HPDE6-E6E7 (cell line): ENCODE data around the gene NPIPA5.
"Not testable (repeated sequence)": the region's sequence is repeated elsewhere in the genome, so short reads cannot be mapped to it uniquely, and the experiment has no call there.

Experiments
- DNase-seq: peaks from one replicate; pipeline ENCODE4 v3.0.0; 2011; ENCODE audit warnings: missing footprints; ENCODE audit errors: extremely low spot score

The NPIPA5 gene

DNA sequence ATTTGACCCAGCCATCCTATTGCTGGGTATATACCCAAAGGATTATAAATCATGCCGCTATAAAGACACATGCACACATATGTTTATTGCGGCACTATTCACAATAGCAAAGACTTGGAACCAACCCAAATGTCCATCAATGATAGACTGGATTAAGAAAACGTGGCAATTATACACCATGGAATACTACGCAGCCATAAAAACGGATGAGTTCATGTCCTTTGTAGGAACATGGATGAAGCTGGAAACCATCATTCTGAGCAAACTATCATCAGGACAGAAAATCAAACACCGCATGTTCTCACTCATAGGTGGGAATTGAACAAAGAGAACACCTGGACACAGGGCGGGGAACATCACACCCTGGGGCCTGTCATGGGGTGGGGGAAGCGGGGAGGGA, 14.9 kb upstream of the NPIPA5 start:
- DNase-seq: not testable (repeated sequence)

DNA sequence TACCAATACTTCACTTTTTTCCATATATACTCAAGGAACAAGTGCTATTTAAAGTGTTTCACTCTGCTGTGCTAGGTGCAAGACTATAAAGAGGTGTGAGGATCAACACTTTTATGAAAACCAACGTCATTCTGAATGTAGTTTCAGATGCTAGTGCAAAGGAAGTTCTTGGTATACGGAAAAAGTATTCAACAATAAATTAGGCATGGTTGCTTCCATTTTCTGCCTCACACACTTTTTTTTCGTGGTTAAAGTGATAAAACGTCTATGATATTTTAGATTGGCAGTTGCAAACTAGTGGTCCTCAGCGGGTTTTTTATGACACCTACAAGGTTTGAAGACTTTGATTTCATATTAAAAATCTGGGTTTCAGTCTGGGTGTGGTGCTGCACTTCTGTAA, 11.8 kb upstream of the NPIPA5 start:
- not testable (repeated sequence) for DNase-seq

DNA sequence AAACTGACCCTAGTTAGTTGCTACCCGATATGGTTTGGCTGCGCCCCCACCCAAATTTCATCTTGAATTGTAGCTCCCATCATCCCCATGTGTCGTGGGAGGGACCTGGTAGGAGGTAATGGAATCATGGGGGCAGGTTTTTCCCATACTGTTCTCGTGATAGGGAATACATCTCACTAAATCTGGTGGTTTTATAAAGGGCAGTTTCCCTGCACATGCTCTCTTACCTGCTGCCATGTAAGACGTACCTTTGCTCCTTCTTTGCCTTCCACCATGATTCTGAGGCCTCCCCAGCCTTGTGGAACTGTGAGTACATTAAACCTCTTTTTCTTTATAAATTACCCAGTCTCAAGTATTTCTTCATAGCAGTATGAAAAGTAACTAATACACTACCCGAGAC, 10.0 kb upstream of the NPIPA5 start:
- DNase-seq: not testable (repeated sequence)

GRCh38 chr16:15382810-15383209, 4.7 kb upstream of the NPIPA5 start:
- DNase-seq: not testable (repeated sequence)

GRCh38 chr16:15357495-15357894, 20.6 kb downstream of the NPIPA5 start:
- not testable (repeated sequence) for DNase-seq

- not testable (repeated sequence) for DNase-seq
These were observed 23.2 kb downstream of the NPIPA5 start for GRCh38 chr16:15354846-15355245.

GRCh38 chr16:15352852-15353251, 25.2 kb downstream of the NPIPA5 start:
- DNase-seq: not testable (repeated sequence)

DNA sequence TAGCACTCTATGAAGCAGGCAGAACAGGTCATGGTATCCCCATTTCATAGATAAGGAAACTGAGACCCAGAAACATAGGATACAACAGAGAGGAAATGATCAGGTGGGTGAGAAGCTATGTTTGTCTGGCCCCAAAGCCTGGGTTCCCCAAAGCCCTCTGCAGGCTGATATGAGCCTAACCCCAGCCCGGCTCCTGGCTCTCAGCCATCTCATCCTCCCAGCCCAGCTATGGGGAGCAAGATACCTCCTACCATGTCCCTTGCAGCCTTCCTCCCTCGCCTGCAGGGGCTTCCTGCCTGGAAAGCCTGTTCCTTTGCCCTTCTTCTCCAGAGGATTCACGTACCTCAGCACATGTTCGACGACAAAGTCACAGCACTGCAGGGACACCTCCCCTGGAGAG, 26.3 kb downstream of the NPIPA5 start:
- not testable (repeated sequence) for DNase-seq

- DNase-seq: not testable (repeated sequence)
These were observed 26.8 kb downstream of the NPIPA5 start for GRCh38 chr16:15351251-15351650.

DNA sequence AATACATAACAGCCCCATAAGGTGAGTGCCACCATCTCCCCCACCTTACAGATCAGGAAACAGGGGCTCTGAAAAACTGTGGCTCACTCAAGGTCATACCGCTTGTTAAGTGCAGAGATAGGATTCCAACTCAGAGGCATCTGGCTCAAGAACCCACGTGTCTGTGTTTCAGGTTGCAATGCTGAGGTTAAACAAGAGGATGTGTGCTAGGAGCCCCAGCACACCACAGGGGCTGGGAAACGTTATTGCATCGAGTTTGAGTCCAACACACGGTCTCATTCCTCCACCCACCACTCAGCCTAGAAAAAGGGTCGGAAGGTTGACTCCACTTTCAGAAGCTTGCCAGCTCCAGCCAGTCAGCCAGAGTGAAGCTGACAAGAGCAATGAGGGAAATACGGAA, 29.4 kb downstream of the NPIPA5 start:
- not testable (repeated sequence) for DNase-seq

- not testable (repeated sequence) for DNase-seq
These were observed 35.8 kb downstream of the NPIPA5 start for GRCh38 chr16:15342337-15342736.

DNA sequence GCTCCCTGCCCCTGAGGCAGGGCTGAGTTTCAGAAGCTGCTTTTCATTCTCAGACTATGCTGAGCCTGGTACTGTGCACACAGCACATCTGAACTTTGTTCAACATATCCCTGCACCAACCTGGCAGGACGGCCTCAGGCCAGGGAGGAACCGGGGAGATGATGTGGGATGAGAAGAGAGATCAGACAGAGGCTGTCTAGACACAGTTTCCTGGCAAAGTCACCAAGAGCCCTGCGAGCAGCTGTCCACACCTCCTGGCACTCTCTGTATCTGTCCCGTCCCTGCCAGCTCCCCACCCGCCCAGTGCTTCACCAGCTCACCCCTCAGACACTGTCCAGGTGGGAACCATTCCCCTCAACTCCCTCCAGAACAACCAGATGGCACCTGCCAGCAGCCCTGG, 39.1 kb downstream of the NPIPA5 start:
- not testable (repeated sequence) for DNase-seq

DNA sequence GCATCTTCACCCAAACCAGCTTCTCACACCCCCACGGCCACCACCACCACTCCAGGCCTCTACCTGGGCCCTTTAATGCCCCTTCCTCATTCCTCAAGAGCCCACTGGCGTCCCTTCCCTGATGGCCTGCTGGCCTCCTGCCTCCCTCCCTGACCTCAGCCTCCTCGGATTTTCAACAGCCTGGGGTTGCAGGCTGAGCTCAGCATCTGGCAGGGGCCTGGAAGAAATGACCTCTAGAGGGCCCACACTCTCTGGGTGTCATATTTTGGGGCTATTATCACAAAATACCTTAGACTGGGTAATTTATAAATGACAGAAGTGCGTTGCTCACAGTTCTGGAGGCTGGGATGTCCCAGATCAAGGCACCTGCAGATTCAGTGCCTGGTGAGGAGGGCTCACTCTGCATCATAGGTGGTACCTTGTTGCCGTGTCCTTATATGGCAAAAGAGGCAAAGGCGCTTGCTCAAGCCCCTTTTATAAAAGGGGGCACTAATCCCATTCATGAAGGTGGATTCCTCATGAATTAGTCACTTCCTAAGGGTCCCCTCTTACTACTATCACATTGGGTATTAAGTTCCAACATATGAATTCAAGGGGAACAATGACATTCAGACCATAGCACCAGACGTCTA, 40.0 kb downstream of the NPIPA5 start:
- DNase-seq: not testable (repeated sequence)

DNA sequence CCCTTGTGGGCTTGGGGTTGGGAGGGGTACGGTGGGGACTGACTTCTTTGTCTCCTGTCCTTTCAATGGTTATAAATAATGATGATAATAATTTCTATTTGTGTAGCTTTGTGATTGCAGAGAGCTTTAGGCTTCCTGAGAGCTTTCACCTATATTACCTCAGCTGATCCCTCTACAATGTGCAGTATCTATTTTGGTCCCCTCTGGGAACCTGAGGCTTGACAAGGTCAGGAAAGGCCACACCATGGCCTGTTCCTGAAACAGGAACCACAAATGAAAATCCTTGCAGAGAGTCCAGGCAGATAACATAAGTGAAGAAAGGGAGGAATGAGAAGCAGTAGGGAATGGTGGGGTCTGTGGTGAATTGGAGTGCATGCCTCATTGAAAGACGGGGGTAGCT, 42.5 kb downstream of the NPIPA5 start:
- DNase-seq: not testable (repeated sequence)

DNA sequence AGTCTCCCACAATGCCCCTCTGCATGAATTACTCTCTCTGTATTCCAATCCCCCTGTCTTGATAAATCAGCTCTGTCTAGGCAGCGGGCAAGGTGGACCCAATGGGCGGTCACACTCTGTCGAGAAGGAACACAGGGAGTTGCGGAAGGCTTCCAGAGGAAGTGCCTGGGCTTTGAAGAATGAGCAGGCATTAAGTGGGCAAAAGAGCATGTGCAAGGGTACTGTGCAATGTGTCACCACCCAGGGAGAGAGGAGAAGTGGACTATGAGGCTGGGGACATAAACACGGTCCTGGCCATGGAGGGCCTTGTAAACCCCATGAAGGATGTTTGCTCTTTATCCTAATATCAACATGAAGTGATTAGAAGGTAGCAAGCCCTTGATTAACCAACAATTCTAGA, 44.1 kb downstream of the NPIPA5 start:
- not testable (repeated sequence) for DNase-seq

- DNase-seq: not testable (repeated sequence)
These were observed 47.1 kb downstream of the NPIPA5 start for GRCh38 chr16:15330978-15331377.

- not testable (repeated sequence) for DNase-seq
These were observed 53.1 kb downstream of the NPIPA5 start for GRCh38 chr16:15324954-15325353.

DNA sequence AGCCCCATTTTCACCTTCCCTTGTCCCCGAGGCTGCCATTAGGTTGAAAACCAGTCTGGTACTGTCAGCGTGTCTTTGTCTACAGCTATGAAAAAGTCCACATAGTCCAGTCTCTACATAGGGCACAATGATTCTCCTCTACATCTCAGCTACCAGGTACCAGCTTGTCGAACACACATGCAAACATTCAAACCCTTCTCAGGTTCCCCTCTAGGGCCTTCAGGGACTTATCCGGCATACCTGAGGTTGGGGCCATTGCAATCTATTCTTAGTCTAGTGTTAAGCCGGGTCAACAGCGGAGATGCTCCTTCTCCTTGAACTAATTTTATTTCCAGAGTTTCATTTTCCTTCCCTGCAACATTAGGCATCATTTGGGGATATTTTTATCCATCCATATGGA, 54.7 kb downstream of the NPIPA5 start:
- DNase-seq: not testable (repeated sequence)

DNA sequence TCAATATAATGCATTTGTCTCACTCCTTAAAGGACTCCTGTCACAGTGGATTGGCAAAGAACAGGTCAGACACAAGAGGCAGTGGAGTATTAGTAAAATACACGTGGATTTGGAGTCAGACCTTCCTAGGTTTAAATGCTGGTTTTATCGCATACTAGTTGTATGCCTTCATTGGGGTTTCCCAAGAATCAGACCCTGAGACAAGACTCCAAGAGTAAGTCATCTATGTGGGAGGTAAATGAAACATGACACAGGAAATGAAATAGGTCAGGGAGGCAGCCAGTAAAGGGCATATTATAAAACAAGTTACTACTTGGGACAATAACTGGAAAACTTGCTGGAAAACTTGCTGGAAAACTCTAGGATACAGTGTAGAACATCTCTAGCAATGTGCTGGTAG, 56.9 kb downstream of the NPIPA5 start:
- not testable (repeated sequence) for DNase-seq

DNA sequence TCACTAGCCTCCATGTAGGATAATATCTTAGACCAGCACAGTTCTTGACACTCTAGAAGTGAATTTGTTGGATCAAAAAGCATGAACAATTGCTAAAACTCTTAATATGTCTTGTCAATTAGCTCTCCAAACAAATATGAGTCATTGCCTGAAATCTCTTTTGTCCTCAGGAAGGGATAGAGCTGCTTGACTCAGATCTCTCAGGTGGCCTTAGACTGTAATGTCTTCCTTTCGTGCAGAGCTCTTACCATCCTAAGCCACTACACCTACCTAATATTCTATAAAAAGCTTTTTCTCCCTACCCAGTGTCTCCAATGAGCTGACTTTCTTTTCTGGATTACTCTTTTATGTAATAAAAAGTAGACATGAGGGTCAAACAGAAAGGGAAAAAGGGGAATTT, 63.5 kb downstream of the NPIPA5 start:
- not testable (repeated sequence) for DNase-seq
